HepG2 (cell line): Measurements from ENCODE around the gene CLEC16A. TPM values are rescaled to one million over a fixed set of nuclear protein-coding genes. Genes with fewer than 3 reads are reported as not detected.

Experiments used
- ATAC-seq: fragments of 200-7000 bp; cut with Tn5 transposase; 3 replicates; pipeline ENCODE4 v1.9.1; 2020; ENCODE audit warnings: mild to moderate bottlenecking, moderate library complexity
- BruUV-seq: library from RNA; stranded (reverse); fragments of 400-500 nt; replicated peaks from 2 replicates; lab custom pipeline; 2021; lab: Mats Ljungman, UMichigan
- CTCF ChIA-PET: fragments of 300-600 bp; formaldehyde crosslinking; extraction: SDS; loops from one replicate; lab custom pipeline; 2021; ENCODE audit warnings: low total read pairs, inconsistent platforms, low intra/inter-chr PET ratio; lab: Yijun Ruan, JAX
- POLR2A ChIA-PET: fragments of 350-600 bp; sonication (Branson Sonifier 250); formaldehyde crosslinking; loops from one replicate; lab custom pipeline; 2020; ENCODE audit warnings: antibody characterized with exemption, inconsistent platforms; lab: Yijun Ruan, JAX
- DNase-seq: peaks from one replicate; pipeline ENCODE4 v3.0.0-alpha.2; 2015; ENCODE audit warnings: low spot score
- FAIRE-seq: peaks from 3 replicates; lab custom pipeline; 2011; peaks lifted over from hg19 to GRCh38; lab: Jason Lieb, UNC
- H2AFZ ChIP-seq: one replicate; pipeline ENCODE4 v1.6.1; 2011; ENCODE audit warnings: low read length, inconsistent platforms
- H3K27ac ChIP-seq: fragments of 300-600 bp; 3 replicates; pipeline ENCODE4 v1.8.0; 2011; ENCODE audit warnings: mixed run types, mild to moderate bottlenecking, mixed read lengths, low read length, inconsistent platforms; ENCODE audit not compliant: insufficient read depth; ENCODE audit errors: extremely low read length
- H3K27me3 ChIP-seq, 2 experiments: fragments of 200-600 bp in 1 of 2; 2 replicates in 1 of 2; 3 replicates in 1 of 2; pipeline versions ENCODE4 v1.6.0 to v1.8.0; 2011; ENCODE audit warnings: low read length in 2 of 2, mild to moderate bottlenecking in 2 of 2, moderate library complexity in 2 of 2, inconsistent platforms in 1 of 2; ENCODE audit not compliant: insufficient read depth in 2 of 2, control insufficient read depth in 1 of 2
- H3K36me3 ChIP-seq, 2 experiments: fragments of 200-600 bp in 1 of 2; replicated peaks in 1 of 2; 2 replicates in 1 of 2; 3 replicates in 1 of 2; pipeline versions ENCODE4 v1.5.1 to v1.8.0; 2011; ENCODE audit warnings: low read length in 2 of 2, inconsistent platforms in 1 of 2; ENCODE audit not compliant: insufficient read depth in 2 of 2, control insufficient read depth in 1 of 2
- H3K4me1 ChIP-seq: 2 replicates; pipeline ENCODE4 v1.5.1; 2012; ENCODE audit warnings: low read length, inconsistent platforms; ENCODE audit not compliant: insufficient read depth
- H3K4me2 ChIP-seq: 2 replicates; pipeline ENCODE4 v1.6.0; 2011; ENCODE audit warnings: low read depth, low read length, inconsistent platforms
- H3K4me3 ChIP-seq, 3 experiments: fragments of 200-600 bp in 1 of 3; sonication (generic), shearing (Covaris generic) in 1 of 3; replicated peaks in 1 of 3; 2 replicates each; pipeline ENCODE4 v1.5.1; 2011 to 2016; ENCODE audit warnings: low read length in 3 of 3, inconsistent platforms in 2 of 3, low read depth in 2 of 3, mild to moderate bottlenecking in 2 of 3, control low read depth in 1 of 3, mixed read lengths in 1 of 3; ENCODE audit not compliant: insufficient read depth in 1 of 3
- H3K79me2 ChIP-seq: one replicate; pipeline ENCODE4 v1.6.1; 2011; ENCODE audit warnings: low read length, inconsistent platforms; ENCODE audit not compliant: insufficient read depth
- H3K9ac ChIP-seq: 2 replicates; pipeline ENCODE4 v1.6.0; 2011; ENCODE audit warnings: mild to moderate bottlenecking, low read depth, low read length, inconsistent platforms; ENCODE audit not compliant: insufficient read depth
- H3K9me3 ChIP-seq: 2 replicates; pipeline ENCODE4 v1.5.1; 2012; ENCODE audit warnings: mild to moderate bottlenecking, low read length
- H4K20me1 ChIP-seq: 2 replicates; pipeline ENCODE4 v1.6.0; 2011; ENCODE audit warnings: inconsistent platforms, mild to moderate bottlenecking, low read length, moderate library complexity; ENCODE audit not compliant: insufficient read depth
- ADNP ChIP-seq: sonication (generic); formaldehyde crosslinking; IDR thresholded peaks from 2 replicates; pipeline ENCODE4 v1.4.0; 2020; ENCODE audit warnings: missing genetic modification reagents
- AGO1 ChIP-seq: fragments of 200-400 bp; formaldehyde crosslinking; IDR thresholded peaks from 2 replicates; pipeline ENCODE4 v1.6.1; 2017; ENCODE audit warnings: mild to moderate bottlenecking, low read depth, low read length, moderate library complexity; ENCODE audit not compliant: poor library complexity, severe bottlenecking
- AKAP8 ChIP-seq: sonication (generic); formaldehyde crosslinking; IDR thresholded peaks from 2 replicates; pipeline ENCODE4 v1.5.1; 2020; ENCODE audit warnings: mild to moderate bottlenecking, missing genetic modification reagents
- EEA1 ChIP-seq: sonication (generic); formaldehyde crosslinking; IDR thresholded peaks from 2 replicates; pipeline ENCODE4 v1.5.1; 2020; ENCODE audit warnings: mild to moderate bottlenecking, missing genetic modification reagents, borderline replicate concordance
- HDAC1 ChIP-seq: sonication (generic); formaldehyde crosslinking; IDR thresholded peaks from 2 replicates; pipeline ENCODE4 v1.5.1; 2020; ENCODE audit warnings: mild to moderate bottlenecking, missing genetic modification reagents
- KAT2B ChIP-seq: fragments of 150-350 bp; IDR thresholded peaks from 2 replicates; pipeline ENCODE4 v1.6.1; 2014; ENCODE audit warnings: low read depth, low read length, borderline replicate concordance
- KAT8 ChIP-seq: IDR thresholded peaks from 2 replicates; pipeline ENCODE4 v1.6.1; 2016; ENCODE audit warnings: missing genetic modification reagents, missing compliant biosample characterization
- MEIS1 ChIP-seq: sonication (generic); formaldehyde crosslinking; IDR thresholded peaks from 2 replicates; pipeline ENCODE4 v1.9.0; 2021; ENCODE audit warnings: mild to moderate bottlenecking, missing genetic modification reagents, moderate library complexity, borderline replicate concordance
- NPAS2 ChIP-seq: sonication (generic); formaldehyde crosslinking; IDR thresholded peaks from 2 replicates; pipeline ENCODE4 v1.8.0; 2022; ENCODE audit warnings: mild to moderate bottlenecking, missing genetic modification reagents, borderline replicate concordance
- PAF1 ChIP-seq: IDR thresholded peaks from 2 replicates; pipeline ENCODE4 v1.6.1; 2016; ENCODE audit warnings: missing genetic modification reagents, missing compliant biosample characterization
- RBM22 ChIP-seq: fragments of 200-400 bp; formaldehyde crosslinking; optimal IDR thresholded peaks from 2 replicates; pipeline ENCODE3; 2017; ENCODE audit warnings: mild to moderate bottlenecking, low read length, moderate library complexity
- SALL2 ChIP-seq: sonication (generic); formaldehyde crosslinking; IDR thresholded peaks from 2 replicates; pipeline ENCODE4 v1.8.1; 2023; ENCODE audit warnings: mild to moderate bottlenecking, missing genetic modification reagents, inconsistent platforms
- SMARCE1 ChIP-seq: fragments of 450-650 bp; IDR thresholded peaks from 2 replicates; pipeline ENCODE4 v1.6.1; 2017; ENCODE audit warnings: borderline replicate concordance
- SP5 ChIP-seq: IDR thresholded peaks from 2 replicates; pipeline ENCODE4 v1.6.1; 2016; ENCODE audit warnings: low read depth, borderline replicate concordance
- SRSF9 ChIP-seq: fragments of 200-400 bp; formaldehyde crosslinking; IDR thresholded peaks from 2 replicates; pipeline ENCODE4 v1.6.1; 2018; ENCODE audit warnings: borderline replicate concordance, mild to moderate bottlenecking, low read depth, low read length; ENCODE audit not compliant: insufficient read depth, poor library complexity, severe bottlenecking
- ZNF234 ChIP-seq: sonication (generic); formaldehyde crosslinking; conservative IDR thresholded peaks from 2 replicates; pipeline ENCODE4 v1.5.1; 2020; ENCODE audit warnings: mild to moderate bottlenecking, missing genetic modification reagents
- ZNF619 ChIP-seq: sonication (generic); formaldehyde crosslinking; IDR thresholded peaks from 2 replicates; pipeline ENCODE4 v1.4.0; 2020; ENCODE audit warnings: mild to moderate bottlenecking, missing genetic modification reagents
- ZNF703 ChIP-seq: sonication (generic); formaldehyde crosslinking; IDR thresholded peaks from 2 replicates; pipeline ENCODE4 v1.5.1; 2020; ENCODE audit warnings: missing genetic modification reagents, mild to moderate bottlenecking, moderate library complexity, borderline replicate concordance
- WGBS: methylation state at CpG from one replicate; pipeline ENCODE4 v1.1.6; 2017; ENCODE audit warnings: low lambda C conversion rate; 5-methylcytosine and 5-hydroxymethylcytosine counted together
- in situ Hi-C: cut with HindIII; loops from 2 replicates; pipeline ENCODE4 v1.10.0; 2017; ENCODE audit warnings: low pct_unique_long_range_greater_than_20kb; ENCODE audit not compliant: extremely low pct_ligation_motif_present
- intact Hi-C: fragments of 100-400 bp; cut with micrococcal nuclease; formaldehyde crosslinking; loops from one replicate; pipeline ENCODE4 v1.10.0; 2022; ENCODE audit not compliant: unreplicated experiment
- polyA plus RNA-seq, 8 experiments: library from polyadenylated mRNA; depleted of rRNA in 3 of 8; stranded (reverse) in 7 of 8; unstranded in 1 of 8; fragments of >200 nt; fragmentation: Illumina TruSeq in 4 of 8; extraction: Trizol in 4 of 8; gene quantifications; 2 replicates each; pipeline versions ENCODE4 v1.2.1 to v1.2.3, GENCODE V29; 2011 to 2016; ENCODE audit warnings: low read depth in 4 of 8, missing spikeins in 1 of 8, mixed read lengths in 1 of 8; ENCODE audit not compliant: insufficient read depth in 1 of 8
- total RNA-seq, 5 experiments: library from RNA; depleted of rRNA; stranded (reverse); fragments of >200 nt; fragmentation: Illumina TruSeq; extraction: Trizol; gene quantifications; 2 replicates each; pipeline ENCODE4 v1.2.3, GENCODE V29; 2016; ENCODE audit warnings: low read depth in 1 of 5
- TF ChIP-seq, protein P1 (sequence below): sonication (generic); formaldehyde crosslinking; IDR thresholded peaks from 2 replicates; pipeline ENCODE4 v1.4.0; 2020; ENCODE audit warnings: missing genetic modification reagents

Gene CLEC16A
- total and polyA plus RNA-seq, 2 of the 13 experiments (the other 11 are each of a cell fraction or from before 2014, with no cell fraction given), result 8.5 to 10.3 TPM

DNA sequence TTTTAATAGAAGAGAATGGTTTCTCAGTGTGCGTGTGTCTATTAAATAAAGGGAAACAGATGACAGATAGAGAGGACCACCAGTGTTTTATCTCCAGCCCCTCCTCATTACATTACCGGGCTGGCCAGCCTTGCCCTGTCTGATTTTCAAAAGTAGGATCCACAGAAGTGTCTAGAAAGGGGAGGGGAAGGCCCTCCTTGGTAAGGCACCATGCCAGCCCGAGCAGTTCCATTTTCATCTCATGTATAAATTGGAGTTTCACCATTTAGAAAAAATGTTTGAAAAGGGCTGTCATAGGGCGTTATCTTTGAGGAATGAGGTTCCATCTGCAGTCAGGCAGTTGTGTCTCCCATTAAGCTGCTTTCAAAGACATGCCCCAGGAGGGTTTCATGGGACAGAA lies 214.9 kb downstream of the CLEC16A start:
- ATAC-seq, result no peak
- POLR2A ChIA-PET, result no interaction called here
- 88% methylated on average over 4 of the region's 4 CpGs for WGBS

DNA sequence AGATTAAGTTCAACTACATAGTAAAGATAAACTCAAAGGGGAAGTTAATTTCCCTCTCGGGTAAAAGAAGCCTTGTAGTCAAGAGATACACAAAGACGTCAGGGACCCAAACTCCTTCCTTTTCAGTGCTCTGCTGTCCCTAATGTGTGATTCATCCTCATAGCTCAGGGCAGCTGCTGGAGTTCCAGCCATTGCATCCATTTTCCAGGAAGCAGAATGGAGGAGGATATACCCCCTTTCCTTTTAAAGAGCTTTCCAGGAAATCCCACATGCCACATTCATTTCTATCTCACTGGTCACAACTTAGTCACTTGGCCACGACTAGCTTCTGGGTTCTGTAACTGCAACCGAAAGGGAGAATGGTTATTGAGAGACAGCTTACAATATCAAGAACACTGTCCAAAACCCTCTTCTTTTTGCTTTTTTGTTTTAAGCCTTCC lies 216.3 kb downstream of the CLEC16A start:
- ATAC-seq (no peak), DNase-seq (no peak)
- no peaks in the 10 kb centered on the region for H3K27me3 ChIP-seq
- H3K27ac ChIP-seq, result no peak overlapping the region
- ChIA-PET POLR2A (no interaction called here), CTCF (no interaction called here)
- no peak overlapping the region for H3K4me3 ChIP-seq
- no TSS peak for BruUV-seq
- intact Hi-C loops, result no loop called here
- H3K4me1 ChIP-seq, result no peaks in the 10 kb centered on the region
- in situ Hi-C loops, result no loop called here
- H3K79me2 ChIP-seq, result no peaks in the 10 kb centered on the region
- H3K9ac ChIP-seq, result no peak overlapping the region
- H4K20me1 ChIP-seq, result no peaks in the 10 kb centered on the region
- H3K4me2 ChIP-seq, result no peak overlapping the region
- no peak for TF ChIP-seq SMARCE1
- TF ChIP-seq NPAS2, result no peak
- no peak for TF ChIP-seq RBM22
- no peak for TF ChIP-seq SALL2 (CRISPR knock-in tag)
- TF ChIP-seq ZNF619 (CRISPR knock-in tag), result no peak
- TF ChIP-seq HDAC1 (CRISPR knock-in tag), result no peak
- no peak for TF ChIP-seq KAT2B
- TF ChIP-seq, protein P1, sequence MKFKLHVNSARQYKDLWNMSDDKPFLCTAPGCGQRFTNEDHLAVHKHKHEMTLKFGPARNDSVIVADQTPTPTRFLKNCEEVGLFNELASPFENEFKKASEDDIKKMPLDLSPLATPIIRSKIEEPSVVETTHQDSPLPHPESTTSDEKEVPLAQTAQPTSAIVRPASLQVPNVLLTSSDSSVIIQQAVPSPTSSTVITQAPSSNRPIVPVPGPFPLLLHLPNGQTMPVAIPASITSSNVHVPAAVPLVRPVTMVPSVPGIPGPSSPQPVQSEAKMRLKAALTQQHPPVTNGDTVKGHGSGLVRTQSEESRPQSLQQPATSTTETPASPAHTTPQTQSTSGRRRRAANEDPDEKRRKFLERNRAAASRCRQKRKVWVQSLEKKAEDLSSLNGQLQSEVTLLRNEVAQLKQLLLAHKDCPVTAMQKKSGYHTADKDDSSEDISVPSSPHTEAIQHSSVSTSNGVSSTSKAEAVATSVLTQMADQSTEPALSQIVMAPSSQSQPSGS (CRISPR knock-in tag), result no peak
- TF ChIP-seq, all 625 proteins: peak for 0
- no peaks in the 10 kb centered on the region for H3K9me3 ChIP-seq
- no peak for FAIRE-seq
- WGBS, result 89% methylated on average over 4 of the region's 4 CpGs
- H3K36me3 ChIP-seq, result no peaks in the 10 kb centered on the region
- no peak overlapping the region for H2AFZ ChIP-seq

More for the DNA sequence above, 214.9 kb downstream of the CLEC16A start:
- Histone ChIP-seq H3K9me3 (no peaks in the 10 kb centered on the region), H3K4me1 (no peaks in the 10 kb centered on the region), H3K9ac (no peak overlapping the region), H3K79me2 (no peaks in the 10 kb centered on the region), H2AFZ (no peak overlapping the region), H4K20me1 (no peaks in the 10 kb centered on the region), H3K27me3 (no peaks in the 10 kb centered on the region), H3K27ac (no peak overlapping the region), H3K4me3 (no peak overlapping the region)
- in situ Hi-C loops (no loop called here), intact Hi-C loops (no loop called here)
- BruUV-seq, result no TSS peak
- FAIRE-seq (no peak), DNase-seq (no peak)
- TF ChIP-seq NPAS2 (no peak), KAT8 (CRISPR knock-in tag) (no peak), EEA1 (CRISPR knock-in tag) (no peak), MEIS1 (no peak), ZNF234 (no peak), ZNF703 (no peak), AKAP8 (CRISPR knock-in tag) (no peak), ADNP (CRISPR knock-in tag) (no peak), AGO1 (no peak), SRSF9 (no peak), PAF1 (CRISPR knock-in tag) (no peak), SP5 (CRISPR knock-in tag) (no peak)
- TF ChIP-seq, all 625 proteins: peak for 0
- CTCF ChIA-PET, result no interaction called here
- H3K4me2 ChIP-seq, result no peak overlapping the region
- no peaks in the 10 kb centered on the region for H3K36me3 ChIP-seq
